ENCODE data around the gene HHLA2.

GRCh38 chr3:108412121-108412750 is 115.9 kb downstream of the HHLA2 start:
- no peak for TF ChIP-seq CTCF (IDR thresholded peaks at IDR 0.05)
- no peak for TF ChIP-seq E2F5 (CRISPR knock-in tag; IDR thresholded peaks at IDR 0.05)
- TF ChIP-seq JAZF1 (CRISPR knock-in tag; IDR thresholded peaks at IDR 0.05), result no peak

All from WTC11 (cell line).